Cardiac muscle cell (in vitro differentiated cells and primary cell): ENCODE data around the gene NNMT. TPM values are rescaled to one million over a fixed set of nuclear protein-coding genes. Genes with fewer than 3 reads are reported as not detected.
A peak's percentile ranks its signal among the peaks of the same experiment; 100 is the strongest.

ENCODE experiments used
- DNase-seq, 2 donors: peaks; one replicate each; pipeline versions ENCODE4 v3.0.0 to v3.0.0-alpha.2; 2010 to 2017; ENCODE audit warnings: low read depth in 1 of 2, low spot score in 1 of 2
- H3K27ac ChIP-seq: fragments of 200-600 bp; sonication (generic); 2 replicates; pipeline ENCODE4 v1.5.1; 2016
- H3K27me3 ChIP-seq: fragments of 200-600 bp; sonication (generic); 2 replicates; pipeline ENCODE4 v1.6.0; 2016; ENCODE audit warnings: control low read depth
- H3K36me3 ChIP-seq: fragments of 200-600 bp; sonication (generic); 2 replicates; pipeline ENCODE4 v1.5.1; 2016; ENCODE audit warnings: control low read depth
- H3K4me1 ChIP-seq: fragments of 200-600 bp; sonication (generic); 2 replicates; pipeline ENCODE4 v1.8.1; 2017; ENCODE audit warnings: low read depth, mild to moderate bottlenecking, mixed run types
- H3K4me3 ChIP-seq: fragments of 200-600 bp; sonication (generic); 2 replicates; pipeline ENCODE4 v1.5.1; 2016; ENCODE audit warnings: mild to moderate bottlenecking
- H3K9me3 ChIP-seq: fragments of 200-600 bp; sonication (generic); 2 replicates; pipeline ENCODE4 v1.5.1; 2017; ENCODE audit warnings: low read depth, mild to moderate bottlenecking, control low read depth
- polyA plus RNA-seq: library from polyadenylated mRNA; unstranded; fragments of >200 nt; fragmentation: Nextera tagmentation; extraction: Ambion mirVana; gene quantifications from 2 replicates; pipeline ENCODE4 v1.2.1, GENCODE V29; 2016
- total RNA-seq: library from RNA; depleted of rRNA; stranded (reverse); fragments of >200 nt; gene quantifications from 2 replicates; pipeline ENCODE4 v1.2.3, GENCODE V29; 2016
- TF ChIP-seq, protein P1 (sequence below): IDR thresholded peaks from 2 replicates; pipeline ENCODE4 v1.5.1; 2012; ENCODE audit warnings: low read depth, mild to moderate bottlenecking, low read length

The NNMT gene
- total and polyA plus RNA-seq, 2 experiments from 2014 or later: 2.0 TPM; not detected in 1

DNA sequence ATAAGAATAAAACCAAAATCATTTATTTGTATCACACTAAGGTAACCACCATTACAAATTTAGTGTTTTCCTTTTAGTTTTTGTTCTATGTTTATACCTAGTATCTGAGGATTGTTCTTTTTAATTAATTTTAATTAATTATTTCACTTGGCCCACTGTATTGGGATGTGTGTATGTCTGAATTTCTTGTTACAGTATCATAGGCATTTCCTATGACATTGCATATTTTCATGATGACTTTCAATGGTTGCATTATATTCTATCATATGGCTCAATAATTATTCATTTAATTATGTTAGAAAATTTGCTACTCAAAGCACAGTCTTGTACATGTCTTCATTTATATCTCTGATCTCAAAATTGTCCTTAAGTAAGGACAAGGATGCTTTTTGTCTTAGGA lies 63.1 kb downstream of the NNMT start:
- peak in 1 of 2 donors; percentile 25 for DNase-seq
- Histone ChIP-seq H3K27ac (no peak overlapping the region), H3K27me3 (no peaks in the 10 kb centered on the region), H3K4me1 (no peaks in the 10 kb centered on the region), H3K9me3 (no peaks in the 10 kb centered on the region), H3K4me3 (no peak overlapping the region), H3K36me3 (no peaks in the 10 kb centered on the region)
- TF ChIP-seq, protein P1, sequence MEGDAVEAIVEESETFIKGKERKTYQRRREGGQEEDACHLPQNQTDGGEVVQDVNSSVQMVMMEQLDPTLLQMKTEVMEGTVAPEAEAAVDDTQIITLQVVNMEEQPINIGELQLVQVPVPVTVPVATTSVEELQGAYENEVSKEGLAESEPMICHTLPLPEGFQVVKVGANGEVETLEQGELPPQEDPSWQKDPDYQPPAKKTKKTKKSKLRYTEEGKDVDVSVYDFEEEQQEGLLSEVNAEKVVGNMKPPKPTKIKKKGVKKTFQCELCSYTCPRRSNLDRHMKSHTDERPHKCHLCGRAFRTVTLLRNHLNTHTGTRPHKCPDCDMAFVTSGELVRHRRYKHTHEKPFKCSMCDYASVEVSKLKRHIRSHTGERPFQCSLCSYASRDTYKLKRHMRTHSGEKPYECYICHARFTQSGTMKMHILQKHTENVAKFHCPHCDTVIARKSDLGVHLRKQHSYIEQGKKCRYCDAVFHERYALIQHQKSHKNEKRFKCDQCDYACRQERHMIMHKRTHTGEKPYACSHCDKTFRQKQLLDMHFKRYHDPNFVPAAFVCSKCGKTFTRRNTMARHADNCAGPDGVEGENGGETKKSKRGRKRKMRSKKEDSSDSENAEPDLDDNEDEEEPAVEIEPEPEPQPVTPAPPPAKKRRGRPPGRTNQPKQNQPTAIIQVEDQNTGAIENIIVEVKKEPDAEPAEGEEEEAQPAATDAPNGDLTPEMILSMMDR: no peak

DNA sequence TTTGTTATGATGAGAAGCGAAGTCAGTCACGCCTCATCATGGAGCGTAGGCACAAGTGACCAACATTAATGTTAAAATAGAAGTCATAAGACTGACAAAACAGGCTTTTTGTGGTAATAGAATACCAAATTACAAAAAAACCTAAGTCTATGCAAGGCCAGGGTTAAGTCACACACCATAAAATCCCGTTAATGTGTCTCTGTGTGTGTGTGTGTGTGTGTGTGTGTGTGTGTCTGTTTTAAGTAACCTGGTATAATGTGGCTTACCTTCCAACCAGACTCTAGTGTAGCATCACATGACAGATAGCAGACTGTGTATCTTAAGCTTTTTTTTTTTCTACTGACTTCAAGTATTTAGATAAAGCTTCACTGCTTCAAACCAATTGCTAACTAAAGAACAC lies 66.1 kb downstream of the NNMT start:
- Histone ChIP-seq H3K9me3 (no peaks in the 10 kb centered on the region), H3K27me3 (no peaks in the 10 kb centered on the region)

DNA sequence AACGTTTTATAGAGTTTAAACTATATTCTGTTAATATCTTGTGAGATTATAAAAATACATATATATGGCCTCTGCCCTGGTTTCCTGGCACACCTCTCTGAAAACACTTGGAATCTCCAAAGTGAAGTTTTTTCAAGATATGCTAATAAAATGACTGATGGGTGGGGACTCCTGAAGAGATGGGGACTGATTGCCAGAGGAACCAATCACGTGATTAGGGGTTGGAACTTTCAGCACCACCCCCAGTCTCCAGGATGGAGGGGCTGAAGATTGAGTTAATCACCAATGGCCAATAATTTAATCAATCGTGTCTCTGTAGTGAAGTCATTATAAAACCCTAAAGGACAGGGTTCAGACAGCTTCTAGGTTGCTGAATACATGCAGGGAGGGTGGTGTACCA lies 66.8 kb downstream of the NNMT start:
- H3K4me1 ChIP-seq: no peaks in the 10 kb centered on the region
- H3K9me3 ChIP-seq: no peaks in the 10 kb centered on the region
- TF ChIP-seq, protein P1: no peak
- no peak for DNase-seq
- H3K27ac ChIP-seq: no peak overlapping the region
- no peaks in the 10 kb centered on the region for H3K27me3 ChIP-seq
- no peak overlapping the region for H3K4me3 ChIP-seq
- H3K36me3 ChIP-seq: no peaks in the 10 kb centered on the region

More for the DNA sequence above, 66.1 kb downstream of the NNMT start:
- no peaks in the 10 kb centered on the region for H3K4me1 ChIP-seq
- H3K36me3 ChIP-seq: no peaks in the 10 kb centered on the region
- no peak for DNase-seq
- TF ChIP-seq, protein P1: no peak
- H3K27ac ChIP-seq: no peak overlapping the region
- H3K4me3 ChIP-seq: no peak overlapping the region

Other genes with a start within 250 kb of the NNMT start
- gene ZBTB16, start 236.7 kb upstream of the NNMT start, total RNA-seq: 8.5 and 10.5 TPM in 2 replicates
- gene ZBTB16, start 236.7 kb upstream of the NNMT start, polyA plus RNA-seq: 8.7 and 11.0 TPM in 2 replicates
- 10.5 and 21.7 TPM in 2 replicates for gene C11orf71, start 104.1 kb downstream of the NNMT start, total RNA-seq
- gene C11orf71, start 104.1 kb downstream of the NNMT start, polyA plus RNA-seq: 16.7 TPM in 2 replicates
- 20.6 and 43.5 TPM in 2 replicates for gene RBM7, start 104.3 kb downstream of the NNMT start, total RNA-seq
- 35.2 and 48.0 TPM in 2 replicates for gene RBM7, start 104.3 kb downstream of the NNMT start, polyA plus RNA-seq
- gene REXO2, start 143.1 kb downstream of the NNMT start, total RNA-seq: 58.9 and 62.8 TPM in 2 replicates
- gene REXO2, start 143.1 kb downstream of the NNMT start, polyA plus RNA-seq: 92.9 and 108 TPM in 2 replicates